K562 (cell line): ENCODE data around the gene TMEM167B. TPM values are rescaled to one million over a fixed set of nuclear protein-coding genes. Genes with fewer than 3 reads are reported as not detected.

ENCODE experiments used
- ATAC-seq: fragments of 200-7000 bp; cut with Tn5 transposase; 3 replicates; pipeline ENCODE4 v1.9.1; 2020; ENCODE audit warnings: moderate library complexity
- BruUV-seq: library from RNA; stranded (reverse); fragments of 400-500 nt; replicated peaks from 2 replicates; lab custom pipeline; 2021; lab: Mats Ljungman, UMichigan
- CTCF ChIA-PET: fragments of 300-600 bp; formaldehyde crosslinking; extraction: SDS; loops from one replicate; lab custom pipeline; 2021; ENCODE audit warnings: low intra/inter-chr PET ratio; lab: Yijun Ruan, JAX
- POLR2A ChIA-PET: fragments of 300-600, 350-650 bp; sonication (Branson Sonifier 250); formaldehyde crosslinking; extraction: SDS; loops from one replicate; lab custom pipeline; 2021; ENCODE audit warnings: antibody characterized with exemption, inconsistent platforms; lab: Yijun Ruan, JAX
- DNase-seq, 4 experiments: peaks; one replicate each; pipeline versions ENCODE4 v3.0.0 to v3.0.0-alpha.2; 2011 to 2018; ENCODE audit warnings: low spot score in 3 of 4, mixed read lengths in 3 of 4; ENCODE audit errors: extremely low read depth in 1 of 4
- FAIRE-seq: peaks from 2 replicates; lab custom pipeline; 2011; peaks lifted over from hg19 to GRCh38; lab: Jason Lieb, UNC
- H2AFZ ChIP-seq: 2 replicates; pipeline ENCODE4 v1.6.0; 2011; ENCODE audit warnings: low read depth, low read length, control low read depth, inconsistent platforms
- H3K27ac ChIP-seq: fragments of 200-600 bp; 3 replicates; pipeline ENCODE4 v1.8.0; 2011; ENCODE audit warnings: low read depth, mild to moderate bottlenecking, control low read depth, inconsistent platforms, low read length, moderate library complexity, mixed read lengths; ENCODE audit errors: extremely low read depth
- H3K27me3 ChIP-seq, 2 experiments: fragments of 300-600 bp in 1 of 2; 2 replicates in 1 of 2; 3 replicates in 1 of 2; pipeline versions ENCODE4 v1.6.0 to v1.8.0; 2011; ENCODE audit warnings: inconsistent platforms in 2 of 2, low read length in 2 of 2, mild to moderate bottlenecking in 1 of 2, mixed read lengths in 1 of 2, moderate library complexity in 1 of 2; ENCODE audit not compliant: control insufficient read depth in 2 of 2, insufficient read depth in 2 of 2
- H3K36me3 ChIP-seq: fragments of 300-600 bp; 3 replicates; pipeline ENCODE4 v1.8.0; 2011; ENCODE audit warnings: mild to moderate bottlenecking, low read length, inconsistent platforms; ENCODE audit not compliant: control insufficient read depth, insufficient read depth
- H3K4me1 ChIP-seq, 2 experiments: fragments of 200-600 bp in 1 of 2; replicated peaks in 1 of 2; 2 replicates in 1 of 2; 3 replicates in 1 of 2; pipeline versions ENCODE4 v1.5.1 to v1.8.0; 2011; ENCODE audit warnings: inconsistent platforms in 2 of 2, low read length in 2 of 2, mild to moderate bottlenecking in 1 of 2, mixed read lengths in 1 of 2, moderate library complexity in 1 of 2; ENCODE audit not compliant: control insufficient read depth in 2 of 2, insufficient read depth in 2 of 2
- H3K4me2 ChIP-seq: 2 replicates; pipeline ENCODE4 v1.6.1; 2011; ENCODE audit warnings: low read length, control low read depth, inconsistent platforms, mixed read lengths; ENCODE audit not compliant: insufficient read depth
- H3K4me3 ChIP-seq: fragments of 200-600 bp; sonication (generic), shearing (Covaris generic); 2 replicates; pipeline ENCODE4 v1.5.1; 2016; ENCODE audit warnings: control low read depth, inconsistent platforms
- H3K79me2 ChIP-seq: fragments of 200-600 bp; 3 replicates; pipeline ENCODE4 v1.8.0; 2011; ENCODE audit warnings: low read length, inconsistent platforms; ENCODE audit not compliant: control insufficient read depth, insufficient read depth
- H3K9ac ChIP-seq, 2 experiments: 2 replicates each; pipeline versions ENCODE4 v1.6.0 to v1.6.1; 2011; ENCODE audit warnings: low read depth in 2 of 2, low read length in 2 of 2, control low read depth in 1 of 2, inconsistent platforms in 1 of 2, mild to moderate bottlenecking in 1 of 2, mixed read lengths in 1 of 2; ENCODE audit not compliant: insufficient read depth in 1 of 2
- H3K9me1 ChIP-seq: one replicate; pipeline ENCODE4 v1.6.0; 2011; ENCODE audit warnings: inconsistent platforms, mild to moderate bottlenecking, low read length, moderate library complexity; ENCODE audit not compliant: control insufficient read depth, insufficient read depth
- H3K9me3 ChIP-seq: replicated peaks from 2 replicates; pipeline ENCODE4 v1.5.1; 2011; ENCODE audit warnings: low read depth, low read length, inconsistent platforms; ENCODE audit not compliant: control insufficient read depth, insufficient read depth
- H4K20me1 ChIP-seq: replicated peaks from 2 replicates; pipeline ENCODE4 v1.6.1; 2011; ENCODE audit warnings: low read length, inconsistent platforms, mixed read lengths; ENCODE audit not compliant: control insufficient read depth, insufficient read depth
- C11orf30 ChIP-seq: fragments of 450-650 bp; IDR thresholded peaks from 2 replicates; pipeline ENCODE4 v1.6.1; 2016; ENCODE audit warnings: low read depth, mild to moderate bottlenecking
- CC2D1A ChIP-seq: fragments of 450-650 bp; IDR thresholded peaks from 2 replicates; pipeline ENCODE4 v1.6.1; 2017; ENCODE audit warnings: mild to moderate bottlenecking
- CHAMP1 ChIP-seq: fragments of 450-650 bp; IDR thresholded peaks from 2 replicates; pipeline ENCODE4 v1.6.1; 2016; ENCODE audit warnings: mild to moderate bottlenecking
- DMBX1 ChIP-seq: fragments of 250-450 bp; sonication (Bioruptor Pico); IDR thresholded peaks from 2 replicates; pipeline ENCODE4 v1.8.0; 2022; ENCODE audit warnings: inconsistent platforms, mild to moderate bottlenecking, moderate library complexity, borderline replicate concordance
- GATA2 ChIP-seq: sonication (generic); formaldehyde crosslinking; IDR thresholded peaks from 2 replicates; pipeline ENCODE4 v1.4.0; 2020; ENCODE audit warnings: mild to moderate bottlenecking, missing genetic modification reagents
- KLF10 ChIP-seq: fragments of 250-450 bp; sonication (Bioruptor Pico); IDR thresholded peaks from 2 replicates; pipeline ENCODE4 v1.6.1; 2021; ENCODE audit warnings: matching md5 sums
- MAFG ChIP-seq: fragments of 450-650 bp; conservative IDR thresholded peaks from 2 replicates; pipeline ENCODE4 v1.6.1; 2016; ENCODE audit warnings: missing genetic modification characterization, missing compliant biosample characterization
- MAFK ChIP-seq: IDR thresholded peaks from 2 replicates; pipeline ENCODE4 v1.6.1; 2011; ENCODE audit warnings: low read length, improper control_type of control experiment
- MEIS2 ChIP-seq: fragments of 450-650 bp; IDR thresholded peaks from 2 replicates; pipeline ENCODE4 v1.6.1; 2014; ENCODE audit warnings: mild to moderate bottlenecking; ENCODE audit not compliant: partially characterized antibody
- NFE2L1 ChIP-seq: fragments of 450-650 bp; IDR thresholded peaks from 2 replicates; pipeline ENCODE4 v1.6.1; 2016; ENCODE audit warnings: missing genetic modification characterization, low read depth, mild to moderate bottlenecking, missing compliant biosample characterization, moderate library complexity, borderline replicate concordance
- RAD21 ChIP-seq, 2 experiments: fragments of 250-450 bp in 1 of 2; fragments of 450-650 bp in 1 of 2; sonication (Bioruptor Pico) in 1 of 2; formaldehyde crosslinking in 1 of 2; IDR thresholded peaks in 1 of 2; conservative IDR thresholded peaks in 1 of 2; 2 replicates each; pipeline versions ENCODE4 v1.4.0 to v1.8.0; 2020 to 2022; ENCODE audit warnings: mild to moderate bottlenecking in 2 of 2, moderate library complexity in 1 of 2
- RB1 ChIP-seq: fragments of 450-650 bp; IDR thresholded peaks from 2 replicates; pipeline ENCODE4 v1.6.1; 2017; ENCODE audit warnings: low read depth, mild to moderate bottlenecking
- RBFOX2 ChIP-seq: fragments of 200-400 bp; formaldehyde crosslinking; IDR thresholded peaks from 2 replicates; pipeline ENCODE4 v1.6.1; 2017; ENCODE audit warnings: low read depth, mild to moderate bottlenecking, low read length, moderate library complexity
- ZC3H8 ChIP-seq: fragments of 450-650 bp; IDR thresholded peaks from 2 replicates; pipeline ENCODE4 v1.6.1; 2017
- ZNF311 ChIP-seq: fragments of 250-450 bp; sonication (Bioruptor Pico); IDR thresholded peaks from 2 replicates; pipeline ENCODE4 v1.4.0; 2020; ENCODE audit warnings: mild to moderate bottlenecking, moderate library complexity
- ZNF316 ChIP-seq: fragments of 450-650 bp; IDR thresholded peaks from 2 replicates; pipeline ENCODE4 v1.6.1; 2016
- ZNF561 ChIP-seq: fragments of 450-650 bp; formaldehyde crosslinking; conservative IDR thresholded peaks from 2 replicates; pipeline ENCODE4 v1.4.0; 2020; ENCODE audit warnings: mild to moderate bottlenecking, moderate library complexity
- WGBS: fragments of 100-300 bp; shearing (Covaris generic); methylation state at CpG from one replicate; pipeline ENCODE4 v1.1.6; 2016; ENCODE audit warnings: low coverage, mixed read lengths; ENCODE audit not compliant: insufficient coverage; ENCODE audit errors: missing lambda C conversion rate; 5-methylcytosine and 5-hydroxymethylcytosine counted together
- in situ Hi-C: fragments of 300-500 bp; cut with MboI; formaldehyde crosslinking; loops from 4 replicates; pipeline ENCODE4 v1.15.0; 2018; ENCODE audit warnings: inconsistent platforms, mixed read lengths
- intact Hi-C: fragments of 100-400 bp; cut with micrococcal nuclease; formaldehyde crosslinking; loops from 2 replicates; pipeline ENCODE4 v1.14.2; 2022
- polyA plus RNA-seq, 8 experiments: library from polyadenylated mRNA; depleted of rRNA in 4 of 8; stranded (reverse) in 5 of 8; unstranded in 3 of 8; fragments of >200 nt; fragmentation: Nextera tagmentation in 2 of 8; fragmentation: Illumina TruSeq in 1 of 8; extraction: Ambion mirVana in 2 of 8; extraction: Trizol in 1 of 8; gene quantifications; 2 replicates each; pipeline versions ENCODE4 v1.2.1 to v1.2.3, GENCODE V29; 2011 to 2014; ENCODE audit warnings: inconsistent platforms in 1 of 8, missing spikeins in 1 of 8
- total RNA-seq, 7 experiments: library from RNA; depleted of rRNA in 6 of 7; stranded (reverse); fragments of >200 nt in 6 of 7; fragmentation: Illumina TruSeq in 2 of 7; extraction: Trizol in 2 of 7; gene quantifications; 2 replicates each; pipeline versions ENCODE4 v1.2.1 to v1.2.3, GENCODE V29; 2011 to 2021; ENCODE audit warnings: low replicate concordance in 1 of 7

Gene TMEM167B
- total and polyA plus RNA-seq, 9 of the 15 experiments (the other 6 are each of a cell fraction or from before 2014, with no cell fraction given): 17.2 to 36.4 (median 32.2) TPM

DNA sequence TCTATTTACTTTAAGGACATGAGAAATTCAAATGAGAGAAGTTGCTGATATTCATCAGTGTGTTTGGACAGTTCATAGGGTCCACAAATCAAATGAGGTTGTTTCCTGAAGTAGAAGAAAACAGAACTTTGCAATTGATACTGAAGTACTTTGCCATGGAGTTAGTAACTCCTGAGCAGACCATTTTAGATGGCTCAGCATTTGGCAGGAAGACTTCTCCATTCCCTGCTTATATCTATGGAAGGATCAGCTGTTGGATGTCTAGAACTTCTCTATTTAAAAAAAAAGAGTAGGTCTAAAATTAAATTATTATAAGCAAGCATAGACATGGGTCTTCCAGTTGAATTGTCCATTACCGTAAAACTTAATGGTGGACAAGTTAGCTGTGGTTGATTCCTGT is 5.1 kb downstream of the TMEM167B start:
- Histone ChIP-seq H4K20me1 (no peaks in the 10 kb centered on the region), H3K27ac (no peak overlapping the region; the same call in 2 of the 3 replicates), H3K9ac (no peak overlapping the region), H3K4me1 (peaks cover 13 to 30% of the 10 kb centered on the region in 2 experiments), H3K4me2 (no peak overlapping the region), H3K36me3 (peaks cover 48% of the 10 kb centered on the region), H2AFZ (no peak overlapping the region), H3K4me3 (no peak overlapping the region), H3K79me2 (peaks cover 65% of the 10 kb centered on the region), H3K9me3 (no peaks in the 10 kb centered on the region), H3K27me3 (no peaks in the 10 kb centered on the region), H3K9me1 (no peaks in the 10 kb centered on the region)
- ATAC-seq: no peak
- intact Hi-C loops (no loop called here), in situ Hi-C loops (no loop called here)
- POLR2A ChIA-PET: interaction anchor here (0.6 to 1.1 kb wide), 2 partner anchors 180 to 375 kb away, joined by 3 to 4 read pairs; no protein-coding TSS in a partner anchor
- CTCF ChIA-PET: no interaction called here
- no TSS peak for BruUV-seq
- DNase-seq: no peak
- TF ChIP-seq CC2D1A: no peak
- no peak for TF ChIP-seq ZNF561 (CRISPR knock-in tag)
- no peak for TF ChIP-seq KLF10 (CRISPR knock-in tag)
- no peak for TF ChIP-seq ZNF311 (CRISPR knock-in tag)
- TF ChIP-seq MEIS2: peak; percentile 48
- peak; percentile 39; the same call in 1 of the 2 replicates for TF ChIP-seq C11orf30
- TF ChIP-seq ZC3H8: no peak
- TF ChIP-seq RB1: no peak
- 0 out of 2 replicates have a peak, but pooled peaks have one; percentile 31 for TF ChIP-seq MAFG
- TF ChIP-seq CHAMP1: no peak
- TF ChIP-seq MAFK: peak; percentile 41; the same call in 1 of the 2 replicates
- peak; percentile 19; the same call in 1 of the 2 replicates for TF ChIP-seq RBFOX2
- no peak for TF ChIP-seq RAD21 (CRISPR knock-in tag; conservative IDR thresholded peaks at IDR 0.05 in 1 of 2, IDR thresholded peaks at IDR 0.05 in 1 of 2)
- 0 out of 2 replicates have a peak, but pooled peaks have one; percentile 20 for TF ChIP-seq GATA2 (CRISPR knock-in tag)
- no peak for TF ChIP-seq NFE2L1 (tag)
- TF ChIP-seq ZNF316: peak; percentile 46
- TF ChIP-seq DMBX1 (CRISPR knock-in tag): no peak
- FAIRE-seq: no peak
- WGBS: 91% methylated on average over 1 of the region's 1 CpG
